Thoracic aorta (tissue), 2 donors: ENCODE data around the gene BRD4. TPM values are rescaled to one million over a fixed set of nuclear protein-coding genes. Genes with fewer than 3 reads are reported as not detected.

ENCODE experiments used
- ATAC-seq: fragments of 150-250 bp; one replicate; pipeline ENCODE4 v1.8.0; 2017; ENCODE audit warnings: low read depth; ENCODE audit not compliant: insufficient number of reproducible peaks, low FRiP score
- DNase-seq: peaks from one replicate; pipeline ENCODE4 v3.0.0-alpha.2; 2020; ENCODE audit warnings: low spot score
- H3K27ac ChIP-seq, 2 donors: fragments of 200-600 bp; sonication (generic); 1 replicate in 1 of 2; 2 replicates in 1 of 2; pipeline ENCODE4 v1.5.1; 2016; ENCODE audit warnings: mild to moderate bottlenecking in 2 of 2, moderate library complexity in 2 of 2
- H3K27me3 ChIP-seq: fragments of 200-600 bp; sonication (generic); replicated peaks from 2 replicates; pipeline ENCODE4 v1.6.0; 2016; ENCODE audit warnings: mild to moderate bottlenecking; ENCODE audit not compliant: insufficient read depth
- H3K36me3 ChIP-seq: fragments of 200-600 bp; sonication (generic); one replicate; pipeline ENCODE4 v1.5.1; 2016
- H3K4me1 ChIP-seq, 2 donors: fragments of 200-600 bp; sonication (generic); 1 replicate in 1 of 2; 2 replicates in 1 of 2; pipeline versions ENCODE4 v1.5.1 to v1.6.0; 2016; ENCODE audit warnings: low read depth in 2 of 2, mild to moderate bottlenecking in 1 of 2; ENCODE audit not compliant: control insufficient read depth in 1 of 2
- H3K4me3 ChIP-seq: fragments of 200-600 bp; sonication (generic); 2 replicates; pipeline ENCODE4 v1.5.1; 2016; ENCODE audit warnings: mild to moderate bottlenecking
- H3K9me3 ChIP-seq: fragments of 200-600 bp; sonication (generic); 2 replicates; pipeline ENCODE4 v1.5.1; 2016
- total RNA-seq, 2 donors: library from RNA; depleted of rRNA; stranded (reverse); fragments of >200 nt; gene quantifications; one replicate each; pipeline versions ENCODE4 v1.1.0 to v1.2.3, GENCODE V29; 2016
- TF ChIP-seq, protein P1 (sequence below): fragments of 200-600 bp; sonication (generic); IDR thresholded peaks from one replicate; pipeline ENCODE4 v1.5.1; 2019; ENCODE audit warnings: antibody characterized with exemption

BRD4 gene
- total RNA-seq, 2 donors from 2014 or later, result 49.0 to 70.9 TPM

DNA sequence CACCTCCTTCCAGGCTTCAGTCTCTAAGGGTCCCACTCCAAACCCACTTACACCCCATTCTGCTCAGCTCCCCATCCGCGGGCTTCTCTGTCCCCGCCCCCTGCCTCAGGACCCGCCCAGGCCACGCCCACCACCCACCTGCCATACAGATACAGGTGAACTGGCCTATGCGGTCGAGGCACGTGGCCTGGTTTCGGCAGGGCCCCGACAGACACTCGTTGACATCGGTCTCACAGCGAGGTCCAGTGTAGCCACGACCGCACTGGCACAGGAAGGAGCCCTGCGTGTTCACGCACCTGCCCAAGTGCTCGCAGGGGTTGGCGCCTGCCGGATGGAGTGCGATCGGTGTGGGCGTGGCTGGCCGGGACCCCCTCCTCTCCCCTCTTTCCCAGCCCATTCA lies 143.5 kb downstream of the BRD4 start:
- Histone ChIP-seq H3K36me3 (peaks cover 82% of the 10 kb centered on the region), H3K9me3 (no peaks in the 10 kb centered on the region), H3K27me3 (no peaks in the 10 kb centered on the region), H3K4me1 (no peaks in the 10 kb centered on the region), H3K4me3 (no peak overlapping the region), H3K27ac (no peak overlapping the region)
- DNase-seq (no peak), ATAC-seq (no peak)
- TF ChIP-seq, protein P1, sequence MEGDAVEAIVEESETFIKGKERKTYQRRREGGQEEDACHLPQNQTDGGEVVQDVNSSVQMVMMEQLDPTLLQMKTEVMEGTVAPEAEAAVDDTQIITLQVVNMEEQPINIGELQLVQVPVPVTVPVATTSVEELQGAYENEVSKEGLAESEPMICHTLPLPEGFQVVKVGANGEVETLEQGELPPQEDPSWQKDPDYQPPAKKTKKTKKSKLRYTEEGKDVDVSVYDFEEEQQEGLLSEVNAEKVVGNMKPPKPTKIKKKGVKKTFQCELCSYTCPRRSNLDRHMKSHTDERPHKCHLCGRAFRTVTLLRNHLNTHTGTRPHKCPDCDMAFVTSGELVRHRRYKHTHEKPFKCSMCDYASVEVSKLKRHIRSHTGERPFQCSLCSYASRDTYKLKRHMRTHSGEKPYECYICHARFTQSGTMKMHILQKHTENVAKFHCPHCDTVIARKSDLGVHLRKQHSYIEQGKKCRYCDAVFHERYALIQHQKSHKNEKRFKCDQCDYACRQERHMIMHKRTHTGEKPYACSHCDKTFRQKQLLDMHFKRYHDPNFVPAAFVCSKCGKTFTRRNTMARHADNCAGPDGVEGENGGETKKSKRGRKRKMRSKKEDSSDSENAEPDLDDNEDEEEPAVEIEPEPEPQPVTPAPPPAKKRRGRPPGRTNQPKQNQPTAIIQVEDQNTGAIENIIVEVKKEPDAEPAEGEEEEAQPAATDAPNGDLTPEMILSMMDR, result no peak

DNA sequence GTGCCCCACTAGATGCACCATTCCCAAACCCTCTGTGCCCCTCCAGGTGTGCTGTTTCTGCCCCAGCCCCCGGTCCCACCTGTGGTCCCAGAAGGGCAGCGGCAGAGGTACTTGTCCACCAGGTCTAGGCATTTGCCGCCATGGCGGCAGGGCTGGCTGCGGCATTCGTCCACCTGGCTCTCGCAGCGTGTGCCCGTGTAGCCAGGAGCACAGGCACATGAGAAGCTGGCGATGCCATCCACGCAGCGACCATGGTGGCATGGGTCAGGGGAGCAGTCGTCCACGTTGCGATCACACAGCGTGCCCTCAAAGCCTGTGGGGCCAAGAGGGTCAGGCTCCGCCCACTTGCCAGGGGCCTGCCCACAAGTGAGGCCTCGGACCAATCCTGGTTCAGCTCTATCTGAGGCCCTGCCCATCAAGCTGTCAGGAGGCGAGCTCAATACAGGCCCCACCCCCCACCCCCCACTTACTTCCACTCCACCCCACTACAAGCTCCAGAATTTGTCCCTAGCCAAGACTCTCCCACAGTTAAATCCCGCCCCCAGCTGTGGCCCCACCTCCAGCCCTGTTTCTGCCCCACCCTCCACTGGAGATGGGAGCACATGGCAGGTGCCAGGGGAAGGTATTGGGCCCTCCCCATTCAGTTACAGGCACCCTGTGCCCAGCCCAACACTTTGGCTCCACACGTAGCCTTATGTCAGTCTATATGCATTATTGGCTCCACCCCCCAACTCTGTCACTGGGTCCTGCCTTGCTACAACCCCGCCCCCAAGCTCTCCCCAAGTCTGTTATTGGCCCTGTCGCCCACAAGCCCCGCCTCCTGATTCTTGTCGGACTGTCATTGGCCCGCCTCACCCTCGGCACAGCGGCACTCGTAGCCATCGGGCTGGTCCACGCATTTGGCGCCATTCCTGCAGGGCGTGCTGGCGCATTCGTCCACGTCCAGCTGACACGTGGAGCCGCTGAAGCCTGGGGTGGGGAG lies 145.0 kb downstream of the BRD4 start:
- TF ChIP-seq, protein P1, result no peak
- DNase-seq (no peak), ATAC-seq (no peak)
- Histone ChIP-seq H3K27me3 (no peaks in the 10 kb centered on the region), H3K4me1 (no peaks in the 10 kb centered on the region), H3K27ac (no peak overlapping the region), H3K36me3 (peaks cover 76% of the 10 kb centered on the region), H3K9me3 (no peaks in the 10 kb centered on the region), H3K4me3 (no peak overlapping the region)

Other genes with a start within 250 kb of the BRD4 start
- gene SYDE1, start 225.1 kb downstream of the BRD4 start, total RNA-seq, result 10 to 100 TPM; 46.6 to 83.3 TPM
- 100 to 1,000 TPM; 289 to 448 TPM for gene NOTCH3, start 131.5 kb downstream of the BRD4 start, total RNA-seq
- 1 to 10 TPM in 1 of 2 donors, not detected in 1; 1.2 TPM for gene EPHX3, start 100.1 kb downstream of the BRD4 start, total RNA-seq
- gene AKAP8, start 47.2 kb upstream of the BRD4 start, total RNA-seq, result 10 to 100 TPM; 18.7 to 54.9 TPM
- gene AKAP8L, start 86.4 kb upstream of the BRD4 start, total RNA-seq, result 100 to 1,000 TPM; 163 to 247 TPM
- 10 to 100 TPM; 37.8 to 45.3 TPM for gene WIZ, start 117.4 kb upstream of the BRD4 start, total RNA-seq
- gene RASAL3, start 132.0 kb upstream of the BRD4 start, total RNA-seq, result 1 to 10 TPM; 4.1 to 5.1 TPM
- not detected for gene PGLYRP2, start 147.0 kb upstream of the BRD4 start, total RNA-seq
- not detected for gene CYP4F22, start 176.0 kb upstream of the BRD4 start, total RNA-seq